KMS-11 (cell line): ENCODE data around the gene COG4.

Experiments used
- H2AFZ ChIP-seq: fragments of 200-600 bp; sonication (generic); 2 replicates; pipeline ENCODE4 v1.6.1; 2016; ENCODE audit warnings: antibody characterized with exemption, mixed run types, low read depth
- H3K27ac ChIP-seq: fragments of 200-600 bp; sonication (generic); 2 replicates; pipeline ENCODE4 v1.6.1; 2016; ENCODE audit warnings: mild to moderate bottlenecking, mixed run types
- H3K27me3 ChIP-seq: fragments of 200-600 bp; sonication (generic); 2 replicates; pipeline ENCODE4 v1.6.1; 2017; ENCODE audit warnings: mild to moderate bottlenecking, low read depth, mixed run types, moderate library complexity; ENCODE audit not compliant: insufficient read depth
- H3K36me3 ChIP-seq: fragments of 200-600 bp; sonication (generic); 2 replicates; pipeline ENCODE4 v1.6.1; 2017; ENCODE audit warnings: mild to moderate bottlenecking, mixed run types; ENCODE audit not compliant: insufficient read depth
- H3K4me1 ChIP-seq: fragments of 200-600 bp; sonication (generic); 2 replicates; pipeline ENCODE4 v1.6.1; 2016; ENCODE audit warnings: mild to moderate bottlenecking, low read depth, mixed run types; ENCODE audit not compliant: poor library complexity, severe bottlenecking
- H3K4me2 ChIP-seq: fragments of 200-600 bp; sonication (generic); 2 replicates; pipeline ENCODE4 v1.7.0; 2016; ENCODE audit warnings: mild to moderate bottlenecking, mixed run types
- H3K4me3 ChIP-seq: fragments of 200-600 bp; sonication (generic); IDR thresholded peaks from 2 replicates; pipeline ENCODE4 v1.6.1; 2017; ENCODE audit warnings: low read depth, low read length, mixed read lengths; ENCODE audit not compliant: insufficient read depth
- H3K79me2 ChIP-seq: fragments of 200-600 bp; sonication (generic); 2 replicates; pipeline ENCODE4 v1.6.1; 2016; ENCODE audit warnings: low read depth, mixed run types; ENCODE audit not compliant: insufficient read depth
- H3K9ac ChIP-seq: fragments of 200-600 bp; sonication (generic); 2 replicates; pipeline ENCODE4 v1.6.1; 2016; ENCODE audit warnings: mild to moderate bottlenecking, mixed run types
- H4K20me1 ChIP-seq: fragments of 200-600 bp; sonication (generic); 2 replicates; pipeline ENCODE4 v1.6.1; 2016; ENCODE audit warnings: mild to moderate bottlenecking, mixed run types; ENCODE audit not compliant: insufficient read depth
- CTCF ChIP-seq: fragments of 200-600 bp; sonication (generic); conservative IDR thresholded peaks from 2 replicates; pipeline ENCODE4 v1.6.1; 2017; ENCODE audit warnings: low read depth, mild to moderate bottlenecking, antibody characterized with exemption, low read length, moderate library complexity, mixed read lengths

The COG4 gene

DNA sequence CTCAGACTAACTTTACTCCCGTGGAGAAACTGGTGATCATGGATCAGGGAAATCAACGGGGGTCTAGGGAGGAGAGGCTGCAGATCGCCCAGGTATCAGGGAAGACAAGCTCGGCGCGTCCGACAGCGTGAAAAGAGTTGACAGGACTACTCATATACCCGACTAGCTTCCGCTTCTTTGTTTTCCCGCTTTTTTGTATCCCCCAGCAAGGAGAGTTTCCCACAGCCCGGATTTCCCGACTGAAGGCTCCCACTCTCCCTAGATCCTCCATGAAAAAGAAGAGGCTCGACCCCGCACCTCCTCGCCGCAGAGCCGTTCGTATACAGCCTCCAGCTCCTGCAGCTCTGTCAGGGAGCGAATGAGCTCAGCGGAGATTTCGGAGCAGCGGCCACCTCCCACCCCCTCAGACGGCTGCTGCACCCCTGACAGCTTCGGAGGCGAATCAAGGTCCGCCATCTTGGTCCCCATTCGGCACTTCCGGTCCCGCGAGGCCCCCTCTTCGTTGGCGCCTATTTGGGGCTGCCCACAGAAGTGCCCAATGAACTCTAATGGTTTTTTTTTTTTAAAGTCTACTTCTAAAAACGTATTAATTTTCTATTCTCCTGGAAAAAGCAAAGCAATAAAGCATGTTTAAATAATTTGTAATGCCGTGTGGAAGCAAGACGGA, at the start of gene COG4:
TSS of gene COG4 (minus strand) at position 479 of the 667 bp plus-strand sequence. CDS start at position 468, 11 bp downstream.
- Histone ChIP-seq H3K27ac (peak within 1 kb of the TSS; percentile 95), H3K4me1 (peaks cover 58% of the 10 kb centered on the region), H3K4me2 (peak within 1 kb of the TSS; percentile 92), H3K27me3 (no peaks in the 10 kb centered on the region), H4K20me1 (peaks cover 20% of the 10 kb centered on the region), H3K79me2 (peaks cover 72% of the 10 kb centered on the region), H3K36me3 (peaks cover 11% of the 10 kb centered on the region; the same call in 1 of the 2 replicates), H3K9ac (peak within 1 kb of the TSS; percentile 98), H3K4me3 (peak within 1 kb of the TSS; percentile 45), H2AFZ (peak within 1 kb of the TSS; percentile 79)
- no peak for TF ChIP-seq CTCF

DNA sequence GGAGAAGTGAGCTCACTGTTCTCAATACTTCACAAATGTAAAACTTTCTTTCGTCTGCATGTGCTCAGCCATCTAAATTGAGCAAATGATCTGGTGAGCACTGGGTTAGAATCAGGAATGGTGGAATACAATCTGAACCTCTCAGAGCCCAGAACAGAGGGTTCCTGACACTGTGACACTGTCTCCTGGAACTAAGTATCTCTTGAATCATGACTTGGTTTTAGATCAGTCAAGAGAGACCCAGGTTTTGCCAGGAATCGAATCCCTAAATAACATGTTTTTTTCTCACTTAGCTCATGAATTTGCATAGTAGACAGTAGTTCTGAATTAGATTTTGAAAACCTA, 49.5 kb upstream of the COG4 start:
- no peak for TF ChIP-seq CTCF
- Histone ChIP-seq H3K27ac (no peak overlapping the region), H3K9ac (no peak overlapping the region), H2AFZ (no peak overlapping the region), H3K4me2 (no peak overlapping the region), H3K36me3 (peaks cover 25% of the 10 kb centered on the region; the same call in 1 of the 2 replicates), H3K27me3 (no peaks in the 10 kb centered on the region), H3K4me1 (peaks cover 32% of the 10 kb centered on the region), H4K20me1 (no peaks in the 10 kb centered on the region; the same call in none of the 2 replicates), H3K79me2 (no peaks in the 10 kb centered on the region), H3K4me3 (no peak overlapping the region)

GRCh38 chr16:70572050-70572925, 48.9 kb upstream of the COG4 start:
- no peaks in the 10 kb centered on the region; the same call in none of the 2 replicates for H4K20me1 ChIP-seq
- H3K36me3 ChIP-seq, result peaks cover 28% of the 10 kb centered on the region; the same call in 1 of the 2 replicates
- no peak overlapping the region for H3K4me2 ChIP-seq
- H2AFZ ChIP-seq, result no peak overlapping the region
- no peaks in the 10 kb centered on the region for H3K79me2 ChIP-seq
- no peak overlapping the region for H3K9ac ChIP-seq
- H3K27ac ChIP-seq, result no peak overlapping the region; the same call in 1 of the 2 replicates
- no peak overlapping the region for H3K4me3 ChIP-seq
- H3K27me3 ChIP-seq, result no peaks in the 10 kb centered on the region
- TF ChIP-seq CTCF, result no peak
- H3K4me1 ChIP-seq, result peaks cover 32% of the 10 kb centered on the region

DNA sequence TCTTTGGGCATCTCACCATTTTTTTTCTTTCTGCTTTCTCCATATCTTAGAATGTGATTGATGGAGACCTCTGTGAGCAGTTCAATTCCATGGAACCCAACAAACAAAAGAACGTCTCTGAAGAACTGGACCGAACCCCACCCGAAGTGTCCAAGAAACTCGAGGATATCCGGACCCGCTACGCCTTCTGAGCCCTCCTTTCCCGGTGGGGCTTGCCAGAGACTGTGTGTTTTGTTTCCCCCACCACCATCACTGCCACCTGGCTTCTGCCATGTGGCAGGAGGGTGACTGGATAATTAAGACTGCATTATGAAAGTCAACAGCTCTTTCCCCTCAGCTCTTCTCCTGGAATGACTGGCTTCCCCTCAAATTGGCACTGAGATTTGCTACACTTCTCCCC, 48.3 kb upstream of the COG4 start:
- no peak overlapping the region; the same call in 1 of the 2 replicates for H3K27ac ChIP-seq

More for the DNA sequence above, 48.3 kb upstream of the COG4 start:
- Histone ChIP-seq H4K20me1 (no peaks in the 10 kb centered on the region; the same call in none of the 2 replicates), H3K9ac (no peak overlapping the region), H3K4me3 (no peak overlapping the region), H3K36me3 (peaks cover 28% of the 10 kb centered on the region; the same call in 1 of the 2 replicates), H3K27me3 (no peaks in the 10 kb centered on the region), H3K4me2 (no peak overlapping the region), H2AFZ (no peak overlapping the region), H3K79me2 (no peaks in the 10 kb centered on the region), H3K4me1 (peaks cover 32% of the 10 kb centered on the region)
- no peak for TF ChIP-seq CTCF
